ENCODE measurements around the gene IPO11.

The IPO11 gene

GRCh38 chr5:62395210-62395950 lies 17.2 kb upstream of the IPO11 start:
- Histone ChIP-seq H3K27ac (ENCODE audit: low read length) (no peak overlapping the region), H3K36me3 (ENCODE audit: control insufficient read depth, low read depth, low read length) (peaks cover 59% of the 10 kb centered on the region), H3K9ac (ENCODE audit: low read length) (no peak overlapping the region), H3K4me3 (ENCODE audit: low read length) (no peak overlapping the region), H3K9me3 (ENCODE audit: control insufficient read depth, low read depth, low read length) (no peaks in the 10 kb centered on the region), H3K4me1 (ENCODE audit: control insufficient read depth, low read depth, low read length) (no peaks in the 10 kb centered on the region), H3K27me3 (ENCODE audit: control insufficient read depth, insufficient read depth, low read length) (no peaks in the 10 kb centered on the region)

- no peaks in the 10 kb centered on the region for H3K27me3 ChIP-seq (ENCODE audit: control insufficient read depth, insufficient read depth, low read length)
- peaks cover 9% of the 10 kb centered on the region for H3K36me3 ChIP-seq (ENCODE audit: control insufficient read depth, low read depth, low read length)
Observed at GRCh38 chr5:62403411-62404250, 8.9 kb upstream of the IPO11 start, which contains the start of gene DIMT1. TSS of gene DIMT1 (minus strand) at chr5:62403905. CDS start at chr5:62403772, 133 bp downstream.

GRCh38 chr5:62413711-62414110 lies 1.1 kb downstream of the IPO11 start:
- Histone ChIP-seq H3K36me3 (ENCODE audit: control insufficient read depth, low read depth, low read length) (no peaks in the 10 kb centered on the region), H3K9ac (ENCODE audit: low read length) (peak overlapping the region; percentile 91), H3K27ac (ENCODE audit: low read length) (peak overlapping the region; percentile 47), H3K4me3 (ENCODE audit: low read length) (peak overlapping the region; percentile 91), H3K9me3 (ENCODE audit: control insufficient read depth, low read depth, low read length) (no peaks in the 10 kb centered on the region), H3K4me1 (ENCODE audit: control insufficient read depth, low read depth, low read length) (no peaks in the 10 kb centered on the region), H3K27me3 (ENCODE audit: control insufficient read depth, insufficient read depth, low read length) (no peaks in the 10 kb centered on the region)

More at GRCh38 chr5:62403411-62404250, 8.9 kb upstream of the IPO11 start, which contains the start of gene DIMT1:
- peaks cover 7% of the 10 kb centered on the region for H3K4me1 ChIP-seq (ENCODE audit: control insufficient read depth, low read depth, low read length)
- H3K9ac ChIP-seq (ENCODE audit: low read length), result peak within 1 kb of the TSS; percentile 89
- peak within 1 kb of the TSS; percentile 96 for H3K27ac ChIP-seq (ENCODE audit: low read length)
- no peaks in the 10 kb centered on the region for H3K9me3 ChIP-seq (ENCODE audit: control insufficient read depth, low read depth, low read length)
- H3K4me3 ChIP-seq (ENCODE audit: low read length), result peak within 1 kb of the TSS; percentile 92

DNA sequence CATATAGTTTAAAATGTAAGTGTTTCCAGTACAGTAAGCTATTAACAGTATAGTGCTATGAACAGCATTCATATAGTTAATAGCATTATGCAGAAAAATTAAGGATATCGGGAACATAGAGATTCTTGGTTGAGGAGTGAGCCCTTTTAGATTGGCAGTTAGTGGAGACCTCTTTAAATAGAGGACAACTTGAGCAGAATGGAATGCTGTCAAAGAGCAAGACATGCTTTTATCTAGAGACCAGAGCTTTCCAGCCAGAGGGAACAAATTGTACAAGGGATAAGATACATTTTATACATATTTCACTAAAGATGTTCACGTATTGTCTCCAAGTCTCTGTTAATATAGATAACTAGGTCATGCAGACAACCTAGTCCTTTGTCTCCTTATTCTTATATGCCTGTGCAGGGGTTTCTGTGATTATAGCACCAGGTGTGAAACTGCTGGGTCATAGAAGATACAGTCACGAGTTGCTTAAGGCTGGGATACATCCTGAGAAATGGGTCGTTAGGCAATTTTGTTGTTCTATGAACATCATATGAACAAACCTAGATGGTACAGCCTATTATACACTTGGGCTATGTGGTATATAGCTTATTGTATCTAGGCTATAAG lies 6.0 kb downstream of the IPO11 start:
- H3K9ac ChIP-seq (ENCODE audit: low read length), result no peak overlapping the region
- H3K27me3 ChIP-seq (ENCODE audit: control insufficient read depth, insufficient read depth, low read length), result no peaks in the 10 kb centered on the region
- H3K27ac ChIP-seq (ENCODE audit: low read length), result no peak overlapping the region
- no peaks in the 10 kb centered on the region for H3K36me3 ChIP-seq (ENCODE audit: control insufficient read depth, low read depth, low read length)
- H3K4me1 ChIP-seq (ENCODE audit: control insufficient read depth, low read depth, low read length), result no peaks in the 10 kb centered on the region
- no peaks in the 10 kb centered on the region for H3K9me3 ChIP-seq (ENCODE audit: control insufficient read depth, low read depth, low read length)
- no peak overlapping the region for H3K4me3 ChIP-seq (ENCODE audit: low read length)

DNA sequence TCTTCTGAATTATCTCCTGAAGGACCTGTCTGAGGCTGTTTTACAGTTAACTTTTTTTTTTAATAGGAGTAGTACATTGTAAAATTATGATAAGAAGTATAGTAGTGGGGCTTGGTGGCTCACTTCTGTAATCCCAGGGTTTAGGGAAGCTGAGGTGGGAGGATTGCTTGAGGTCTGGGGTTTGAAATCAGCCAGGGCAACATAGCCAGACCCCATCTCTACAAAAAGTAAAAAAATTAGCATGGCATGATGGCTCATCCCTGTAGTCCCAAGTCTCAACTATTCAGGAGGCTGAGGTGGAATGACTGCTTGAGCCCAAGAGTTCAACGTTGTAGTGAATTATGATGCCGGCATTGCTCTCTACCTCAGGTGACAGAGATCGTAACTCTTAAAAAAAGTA lies 7.0 kb downstream of the IPO11 start:
- Histone ChIP-seq H3K4me1 (ENCODE audit: control insufficient read depth, low read depth, low read length) (no peaks in the 10 kb centered on the region), H3K27ac (ENCODE audit: low read length) (no peak overlapping the region), H3K9ac (ENCODE audit: low read length) (no peak overlapping the region), H3K4me3 (ENCODE audit: low read length) (no peak overlapping the region), H3K36me3 (ENCODE audit: control insufficient read depth, low read depth, low read length) (no peaks in the 10 kb centered on the region), H3K9me3 (ENCODE audit: control insufficient read depth, low read depth, low read length) (no peaks in the 10 kb centered on the region), H3K27me3 (ENCODE audit: control insufficient read depth, insufficient read depth, low read length) (no peaks in the 10 kb centered on the region)

- no peaks in the 10 kb centered on the region for H3K36me3 ChIP-seq (ENCODE audit: control insufficient read depth, low read depth, low read length)
- H3K27me3 ChIP-seq (ENCODE audit: control insufficient read depth, insufficient read depth, low read length), result no peaks in the 10 kb centered on the region
- H3K9me3 ChIP-seq (ENCODE audit: control insufficient read depth, low read depth, low read length), result no peaks in the 10 kb centered on the region
- H3K4me1 ChIP-seq (ENCODE audit: control insufficient read depth, low read depth, low read length), result no peaks in the 10 kb centered on the region
- H3K4me3 ChIP-seq (ENCODE audit: low read length), result no peak overlapping the region
- H3K27ac ChIP-seq (ENCODE audit: low read length), result no peak overlapping the region
- no peak overlapping the region for H3K9ac ChIP-seq (ENCODE audit: low read length)
Observed at GRCh38 chr5:62421414-62421813, 8.9 kb downstream of the IPO11 start.

DNA sequence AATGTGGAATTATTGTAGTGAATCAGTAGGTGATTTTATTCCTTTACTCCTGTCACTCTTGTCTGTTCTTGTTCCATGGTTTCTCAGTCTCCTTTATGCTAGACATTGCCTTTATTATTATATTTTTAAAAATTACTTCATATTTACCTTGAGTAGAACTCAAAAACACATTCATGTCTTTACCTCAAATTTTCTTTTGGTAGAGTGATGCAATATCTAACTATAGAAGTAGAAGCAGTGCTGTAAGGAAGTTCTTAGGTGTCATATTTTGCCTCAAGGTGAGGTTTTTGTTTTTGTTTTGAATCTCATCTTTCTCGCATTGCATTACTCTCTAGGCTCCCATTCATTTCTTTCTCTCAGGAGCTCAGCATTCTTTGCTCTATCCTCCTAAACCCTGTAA lies 12.2 kb downstream of the IPO11 start:
- Histone ChIP-seq H3K9ac (ENCODE audit: low read length) (no peak overlapping the region), H3K27ac (ENCODE audit: low read length) (no peak overlapping the region), H3K27me3 (ENCODE audit: control insufficient read depth, insufficient read depth, low read length) (no peaks in the 10 kb centered on the region), H3K9me3 (ENCODE audit: control insufficient read depth, low read depth, low read length) (no peaks in the 10 kb centered on the region), H3K4me3 (ENCODE audit: low read length) (no peak overlapping the region), H3K4me1 (ENCODE audit: control insufficient read depth, low read depth, low read length) (no peaks in the 10 kb centered on the region), H3K36me3 (ENCODE audit: control insufficient read depth, low read depth, low read length) (no peaks in the 10 kb centered on the region)

DNA sequence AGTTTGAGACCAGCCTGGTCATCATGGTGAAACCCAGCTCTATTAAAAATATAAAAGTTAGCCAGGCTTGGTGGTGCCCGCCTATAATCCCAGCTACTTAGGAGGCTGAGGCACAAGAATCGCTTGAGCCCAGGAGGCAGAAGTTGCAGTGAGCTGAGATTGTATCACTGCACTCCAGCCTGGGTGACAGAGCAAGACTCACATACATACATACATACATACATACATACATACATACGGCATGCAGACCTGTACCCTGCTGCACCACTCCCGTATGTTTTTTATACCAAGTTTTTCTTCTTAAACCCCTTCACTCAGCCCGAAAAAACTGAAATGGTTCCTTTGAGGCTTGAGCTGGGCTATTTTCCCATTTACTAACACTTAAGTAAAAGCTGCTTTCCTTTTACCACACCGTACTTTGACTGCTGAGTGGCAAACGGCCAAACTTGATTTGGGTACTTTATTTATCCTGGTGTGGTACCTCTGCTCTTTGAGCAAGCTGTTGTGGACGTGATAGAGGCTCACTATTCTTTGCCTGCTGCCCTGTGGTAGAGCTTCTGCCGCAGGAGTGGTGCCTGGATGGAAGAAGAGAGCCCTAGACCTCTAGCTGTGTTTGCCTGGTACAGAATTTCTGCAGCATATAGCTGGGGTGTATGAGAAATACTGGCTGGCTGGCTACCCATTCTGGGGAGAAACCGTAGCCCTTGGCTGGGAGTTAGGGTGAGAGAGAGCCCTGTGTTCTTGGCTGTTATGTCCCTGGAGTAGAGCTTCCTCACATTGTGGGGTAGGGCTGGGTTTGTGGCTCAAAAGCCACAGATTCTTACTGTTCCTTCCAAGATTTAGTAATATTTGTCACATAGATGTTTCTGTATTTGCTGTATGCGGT lies 19.4 kb downstream of the IPO11 start:
- Histone ChIP-seq H3K36me3 (ENCODE audit: control insufficient read depth, low read depth, low read length) (no peaks in the 10 kb centered on the region), H3K4me1 (ENCODE audit: control insufficient read depth, low read depth, low read length) (no peaks in the 10 kb centered on the region), H3K27ac (ENCODE audit: low read length) (no peak overlapping the region)

GRCh38 chr5:62432621-62433064 lies 20.1 kb downstream of the IPO11 start:
- Histone ChIP-seq H3K4me1 (ENCODE audit: control insufficient read depth, low read depth, low read length) (no peaks in the 10 kb centered on the region), H3K36me3 (ENCODE audit: control insufficient read depth, low read depth, low read length) (no peaks in the 10 kb centered on the region), H3K4me3 (ENCODE audit: low read length) (no peak overlapping the region), H3K9me3 (ENCODE audit: control insufficient read depth, low read depth, low read length) (no peaks in the 10 kb centered on the region), H3K27ac (ENCODE audit: low read length) (no peak overlapping the region), H3K9ac (ENCODE audit: low read length) (no peak overlapping the region), H3K27me3 (ENCODE audit: control insufficient read depth, insufficient read depth, low read length) (no peaks in the 10 kb centered on the region)

More for the DNA sequence above, 19.4 kb downstream of the IPO11 start:
- Histone ChIP-seq H3K9me3 (ENCODE audit: control insufficient read depth, low read depth, low read length) (no peaks in the 10 kb centered on the region), H3K27me3 (ENCODE audit: control insufficient read depth, insufficient read depth, low read length) (no peaks in the 10 kb centered on the region), H3K9ac (ENCODE audit: low read length) (no peak overlapping the region), H3K4me3 (ENCODE audit: low read length) (no peak overlapping the region)

GRCh38 chr5:62448528-62448927 lies 36.0 kb downstream of the IPO11 start:
- Histone ChIP-seq H3K27ac (ENCODE audit: low read length) (no peak overlapping the region), H3K9me3 (ENCODE audit: control insufficient read depth, low read depth, low read length) (no peaks in the 10 kb centered on the region), H3K4me3 (ENCODE audit: low read length) (no peak overlapping the region), H3K9ac (ENCODE audit: low read length) (no peak overlapping the region), H3K36me3 (ENCODE audit: control insufficient read depth, low read depth, low read length) (peaks cover 30% of the 10 kb centered on the region), H3K4me1 (ENCODE audit: control insufficient read depth, low read depth, low read length) (no peaks in the 10 kb centered on the region), H3K27me3 (ENCODE audit: control insufficient read depth, insufficient read depth, low read length) (no peaks in the 10 kb centered on the region)

- Histone ChIP-seq H3K36me3 (ENCODE audit: control insufficient read depth, low read depth, low read length) (peaks cover 30% of the 10 kb centered on the region), H3K4me3 (ENCODE audit: low read length) (no peak overlapping the region), H3K27me3 (ENCODE audit: control insufficient read depth, insufficient read depth, low read length) (no peaks in the 10 kb centered on the region), H3K4me1 (ENCODE audit: control insufficient read depth, low read depth, low read length) (no peaks in the 10 kb centered on the region), H3K9ac (ENCODE audit: low read length) (no peak overlapping the region), H3K9me3 (ENCODE audit: control insufficient read depth, low read depth, low read length) (no peaks in the 10 kb centered on the region), H3K27ac (ENCODE audit: low read length) (no peak overlapping the region)
Observed at GRCh38 chr5:62450259-62450658, 37.7 kb downstream of the IPO11 start.
